ENCODE measurements around the gene PPFIBP1. TPM values are rescaled to one million over a fixed set of nuclear protein-coding genes. Genes with fewer than 3 reads are reported as not detected.

PPFIBP1 gene
- total and polyA plus RNA-seq, 9 of the 15 experiments (the other 6 are each of a cell fraction or from before 2014, with no cell fraction given) = 0.46 to 3.5 (median 1.8) TPM

GRCh38 chr12:27645671-27646070, 121.7 kb downstream of the PPFIBP1 start:
- Histone ChIP-seq H3K36me3 (ENCODE audit: control insufficient read depth, insufficient read depth, low read length) (no peaks in the 10 kb centered on the region), H4K20me1 (replicated peaks; ENCODE audit: control insufficient read depth, insufficient read depth, low read length) (no peaks in the 10 kb centered on the region), H3K4me3 (no peak overlapping the region), H3K4me1 (replicated peaks in 1 of 2; ENCODE audit: control insufficient read depth in 2 of 2, insufficient read depth in 2 of 2, low read length in 2 of 2) (no peaks in the 10 kb centered on the region), H3K9me3 (replicated peaks; ENCODE audit: control insufficient read depth, insufficient read depth, low read depth, low read length) (no peaks in the 10 kb centered on the region), H3K9ac (ENCODE audit: insufficient read depth in 1 of 2, low read depth in 2 of 2, low read length in 2 of 2) (no peak overlapping the region), H3K9me1 (ENCODE audit: control insufficient read depth, insufficient read depth, low read length) (no peaks in the 10 kb centered on the region), H2AFZ (ENCODE audit: low read depth, low read length) (no peak overlapping the region), H3K27ac (ENCODE audit: extremely low read depth, low read depth, low read length) (no peak overlapping the region), H3K27me3 (ENCODE audit: control insufficient read depth in 2 of 2, insufficient read depth in 2 of 2, low read length in 2 of 2) (no peaks in the 10 kb centered on the region), H3K79me2 (ENCODE audit: control insufficient read depth, insufficient read depth, low read length) (no peaks in the 10 kb centered on the region), H3K4me2 (ENCODE audit: insufficient read depth, low read length) (no peak overlapping the region)
- ATAC-seq (no peak), FAIRE-seq (no peak), DNase-seq (ENCODE audit: extremely low read depth in 1 of 4, low spot score in 3 of 4) (no peak)
- CTCF ChIA-PET (ENCODE audit: low intra/inter-chr PET ratio) = interaction anchor here (0.6 kb wide), 1 partner anchor 177 kb away, joined by 3 read pairs; no protein-coding TSS in a partner anchor
- no TSS peak for BruUV-seq (replicated peaks)
- no peak for TF ChIP-seq TCFL5 (CRISPR knock-in tag; conservative IDR thresholded peaks at IDR 0.05)
- TF ChIP-seq BHLHE40 (IDR thresholded peaks at IDR 0.05; ENCODE audit: low read length) = no peak
- 0% methylated on average over 3 of the region's 3 CpGs for WGBS (ENCODE audit: insufficient coverage, low coverage, missing lambda C conversion rate)
- POLR2A ChIA-PET = no interaction called here
- intact Hi-C loops (cut with micrococcal nuclease) (no loop called here), in situ Hi-C loops (cut with MboI) (loop anchor here (5.0 kb wide), 1 partner anchor 208 kb away; no protein-coding TSS in a partner anchor)

- POLR2A ChIA-PET = no interaction called here
- in situ Hi-C loops (cut with MboI) (loop anchor here (5.0 kb wide), 1 partner anchor 209 kb away; no protein-coding TSS in a partner anchor), intact Hi-C loops (cut with micrococcal nuclease) (no loop called here)
- Histone ChIP-seq H4K20me1 (replicated peaks; ENCODE audit: control insufficient read depth, insufficient read depth, low read length) (no peaks in the 10 kb centered on the region), H3K4me3 (no peak overlapping the region), H3K79me2 (ENCODE audit: control insufficient read depth, insufficient read depth, low read length) (no peaks in the 10 kb centered on the region), H3K36me3 (ENCODE audit: control insufficient read depth, insufficient read depth, low read length) (no peaks in the 10 kb centered on the region), H3K9me3 (replicated peaks; ENCODE audit: control insufficient read depth, insufficient read depth, low read depth, low read length) (no peaks in the 10 kb centered on the region), H2AFZ (ENCODE audit: low read depth, low read length) (no peak overlapping the region), H3K27me3 (ENCODE audit: control insufficient read depth in 2 of 2, insufficient read depth in 2 of 2, low read length in 2 of 2) (no peaks in the 10 kb centered on the region), H3K9me1 (ENCODE audit: control insufficient read depth, insufficient read depth, low read length) (no peaks in the 10 kb centered on the region), H3K4me1 (replicated peaks in 1 of 2; ENCODE audit: control insufficient read depth in 2 of 2, insufficient read depth in 2 of 2, low read length in 2 of 2) (no peaks in the 10 kb centered on the region), H3K9ac (ENCODE audit: insufficient read depth in 1 of 2, low read depth in 2 of 2, low read length in 2 of 2) (no peak overlapping the region), H3K4me2 (ENCODE audit: insufficient read depth, low read length) (no peak overlapping the region), H3K27ac (ENCODE audit: extremely low read depth, low read depth, low read length) (no peak overlapping the region)
- TF ChIP-seq ZKSCAN1 (IDR thresholded peaks at IDR 0.05; ENCODE audit: low read depth, low read length) (no peak), MCM2 (IDR thresholded peaks at IDR 0.05; ENCODE audit: low read depth) (no peak), SFPQ (IDR thresholded peaks at IDR 0.05; ENCODE audit: low read depth, low read length) (no peak), HCFC1 (IDR thresholded peaks at IDR 0.05; ENCODE audit: low read depth, low read length) (no peak), XRCC4 (IDR thresholded peaks at IDR 0.05; ENCODE audit: extremely low read depth, insufficient read depth, insufficient read length) (no peak), SUPT5H (IDR thresholded peaks at IDR 0.05) (no peak), TSC22D4 (tag; IDR thresholded peaks at IDR 0.05) (no peak), MAZ (CRISPR knock-in tag; conservative IDR thresholded peaks at IDR 0.05 in 1 of 2, IDR thresholded peaks at IDR 0.05 in 1 of 2) (no peak), GATA2 (CRISPR knock-in tag; IDR thresholded peaks at IDR 0.05) (no peak), ZNF24 (IDR thresholded peaks at IDR 0.05) (no peak), HNRNPH1 (optimal IDR thresholded peaks at IDR 0.05; ENCODE audit: low read depth, low read length) (no peak), BDP1 (IDR thresholded peaks at IDR 0.05; ENCODE audit: insufficient read depth, insufficient read length) (no peak), BMI1 (IDR thresholded peaks at IDR 0.05; ENCODE audit: low read length) (no peak)
- CTCF ChIA-PET (ENCODE audit: low intra/inter-chr PET ratio) = no interaction called here
- no TSS peak for BruUV-seq (replicated peaks)
- DNase-seq (ENCODE audit: extremely low read depth in 1 of 4, low spot score in 3 of 4) (no peak), ATAC-seq (no peak), FAIRE-seq (no peak)
- 0% methylated on average over 1 of the region's 2 CpGs for WGBS (ENCODE audit: insufficient coverage, low coverage, missing lambda C conversion rate)
Measured at GRCh38 chr12:27646149-27646548, 122.1 kb downstream of the PPFIBP1 start.

Measured in K562 (cell line).